ENCODE data around the gene MELTF.
A peak's percentile ranks its signal among the peaks of the same experiment; 100 is the strongest.

Gene MELTF

GRCh38 chr3:196968233-196969133 lies 61.1 kb downstream of the MELTF start, which contains the start of gene PIGZ:
Gene PIGZ, minus strand, starts transcription at chr3:196968833. Its CDS starts 16,802 bp downstream, at chr3:196952031.
- CTCF ChIA-PET = no interaction called here
- Mint-ChIP-seq H3K4me1 (peaks cover 22% of the 10 kb centered on the region), H3K4me3 (peak within 1 kb of the TSS; percentile 79), H3K9me3 (no peaks in the 10 kb centered on the region), H3K27ac (peak within 1 kb of the TSS; percentile 83), H3K27me3 (peaks cover 45% of the 10 kb centered on the region), H3K36me3 (peaks cover 9% of the 10 kb centered on the region)
- DNase-seq = peak; percentile 55

- no peak for DNase-seq
- H3K27ac Mint-ChIP-seq = no peak overlapping the region
- no peaks in the 10 kb centered on the region for H3K9me3 Mint-ChIP-seq
- peaks cover 22% of the 10 kb centered on the region for H3K4me1 Mint-ChIP-seq
- CTCF ChIA-PET = no interaction called here
- H3K27me3 Mint-ChIP-seq = peaks cover 45% of the 10 kb centered on the region
- peaks cover 9% of the 10 kb centered on the region for H3K36me3 Mint-ChIP-seq
- peak overlapping the region; percentile 74 for H3K4me3 Mint-ChIP-seq
Observed at GRCh38 chr3:196967412-196968232, 62.0 kb downstream of the MELTF start.

DNA sequence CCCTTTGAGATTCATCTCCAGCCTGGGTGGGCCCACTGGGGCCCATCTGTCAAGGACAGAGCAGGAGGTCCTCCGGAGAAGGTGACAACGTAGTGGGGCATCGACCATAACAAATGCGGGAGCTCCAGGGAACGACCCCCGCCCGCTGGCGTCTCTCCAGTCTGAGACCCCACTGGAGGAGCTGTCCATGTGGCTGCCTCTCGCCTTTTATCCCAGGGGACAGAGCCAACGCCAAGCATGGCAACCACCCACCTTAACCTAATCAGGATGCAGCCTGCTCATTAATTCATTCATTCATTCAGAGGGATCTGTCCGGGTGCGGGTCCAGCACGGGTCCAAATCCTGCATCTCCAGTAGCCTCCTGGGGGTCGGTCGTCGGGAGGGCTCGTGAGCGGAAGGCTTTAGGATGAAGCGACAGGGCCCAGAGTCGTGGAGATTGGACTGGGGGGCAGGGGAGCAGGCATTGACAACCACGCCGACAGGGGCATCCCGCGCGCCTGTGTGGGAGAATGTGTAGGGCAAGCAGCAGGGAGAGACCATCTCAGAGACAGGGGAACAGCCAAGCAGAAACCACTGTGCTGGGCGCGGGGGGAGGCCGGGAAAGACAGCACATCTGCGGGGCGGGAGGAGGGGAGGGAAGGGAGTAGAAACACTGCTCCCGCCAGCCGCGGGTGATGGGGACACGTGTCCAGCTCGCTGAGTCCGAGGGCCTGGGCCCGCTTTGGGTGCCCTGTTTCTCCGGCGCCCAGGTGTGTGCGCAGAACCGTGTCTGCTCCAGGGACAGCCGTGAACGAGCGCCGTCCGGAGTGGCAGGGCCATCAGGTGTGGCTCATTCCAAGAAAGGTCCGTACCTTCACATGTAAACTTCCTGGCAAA lies 62.9 kb downstream of the MELTF start:
- H3K27ac Mint-ChIP-seq = no peak overlapping the region
- H3K27me3 Mint-ChIP-seq = peaks cover 42% of the 10 kb centered on the region
- H3K4me1 Mint-ChIP-seq = peaks cover 22% of the 10 kb centered on the region
- peak overlapping the region; percentile 10 for H3K4me3 Mint-ChIP-seq
- no peak for DNase-seq
- H3K9me3 Mint-ChIP-seq = no peaks in the 10 kb centered on the region
- CTCF ChIA-PET = interaction anchor here (0.6 kb wide), 1 partner anchor 141 kb away, joined by 5 read pairs; no protein-coding TSS in a partner anchor
- H3K36me3 Mint-ChIP-seq = peaks cover 9% of the 10 kb centered on the region

DNA sequence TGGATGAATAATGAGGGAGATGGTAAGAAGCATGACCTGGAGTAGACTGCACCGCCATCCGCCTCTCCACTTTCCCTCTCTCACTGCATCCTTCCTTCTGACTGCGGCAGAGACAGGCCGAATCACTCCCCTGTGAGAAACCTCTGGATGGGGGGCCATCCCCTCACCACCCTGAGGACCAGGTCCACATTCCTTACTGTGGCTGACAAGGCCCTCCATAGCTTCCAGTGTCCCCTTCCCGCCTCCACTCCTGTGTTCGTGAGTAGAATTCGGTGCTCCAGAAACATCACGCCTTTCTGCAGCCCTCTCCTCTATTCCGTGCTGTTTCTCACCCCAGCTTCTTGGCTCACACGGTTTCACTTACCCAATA lies 63.8 kb downstream of the MELTF start:
- DNase-seq = no peak
- H3K9me3 Mint-ChIP-seq = no peaks in the 10 kb centered on the region
- peaks cover 22% of the 10 kb centered on the region for H3K4me1 Mint-ChIP-seq
- CTCF ChIA-PET = no interaction called here
- no peak overlapping the region for H3K27ac Mint-ChIP-seq
- H3K36me3 Mint-ChIP-seq = peaks cover 9% of the 10 kb centered on the region
- H3K4me3 Mint-ChIP-seq = no peak overlapping the region
- peaks cover 35% of the 10 kb centered on the region for H3K27me3 Mint-ChIP-seq

GRCh38 chr3:196965112-196965803 lies 64.4 kb downstream of the MELTF start:
- no peaks in the 10 kb centered on the region for H3K9me3 Mint-ChIP-seq
- H3K4me3 Mint-ChIP-seq = no peak overlapping the region
- H3K27me3 Mint-ChIP-seq = peaks cover 35% of the 10 kb centered on the region
- no peak overlapping the region for H3K27ac Mint-ChIP-seq
- peaks cover 17% of the 10 kb centered on the region for H3K4me1 Mint-ChIP-seq
- CTCF ChIA-PET = no interaction called here
- peaks cover 9% of the 10 kb centered on the region for H3K36me3 Mint-ChIP-seq
- no peak for DNase-seq

DNA sequence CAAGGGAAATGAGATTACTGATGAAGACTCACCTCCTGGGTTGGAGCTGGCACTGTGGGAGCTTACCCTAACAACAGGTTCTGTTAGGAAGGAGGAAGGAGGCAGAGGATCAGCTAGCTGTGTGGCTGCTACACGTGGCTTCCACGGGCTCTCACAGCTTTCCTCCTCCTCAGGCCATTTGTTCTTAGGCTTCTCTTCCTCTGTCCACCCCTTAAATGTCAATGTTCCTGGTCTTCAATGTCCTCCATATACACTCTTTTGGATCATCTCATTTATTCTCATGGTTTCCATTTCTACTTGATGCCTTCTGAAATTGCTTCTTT lies 66.0 kb downstream of the MELTF start:
- peaks cover 9% of the 10 kb centered on the region for H3K36me3 Mint-ChIP-seq
- peaks cover 13% of the 10 kb centered on the region for H3K4me1 Mint-ChIP-seq

GRCh38 chr3:196962930-196963630 lies 66.5 kb downstream of the MELTF start:
- DNase-seq = no peak
- Mint-ChIP-seq H3K27ac (no peak overlapping the region), H3K36me3 (peaks cover 9% of the 10 kb centered on the region), H3K9me3 (no peaks in the 10 kb centered on the region), H3K4me1 (peaks cover 11% of the 10 kb centered on the region), H3K27me3 (peaks cover 30% of the 10 kb centered on the region), H3K4me3 (no peak overlapping the region)
- CTCF ChIA-PET = interaction anchor here (1.0 kb wide), 1 partner anchor 21 kb away, joined by 4 read pairs; the partner anchor contains the start of gene NCBP2

More for the DNA sequence above, 66.0 kb downstream of the MELTF start:
- Mint-ChIP-seq H3K4me3 (no peak overlapping the region), H3K9me3 (no peaks in the 10 kb centered on the region), H3K27me3 (peaks cover 33% of the 10 kb centered on the region), H3K27ac (no peak overlapping the region)
- DNase-seq = no peak
- CTCF ChIA-PET = interaction anchor here (1.0 kb wide), 1 partner anchor 22 kb away, joined by 4 read pairs; the partner anchor contains the start of gene NCBP2

DNA sequence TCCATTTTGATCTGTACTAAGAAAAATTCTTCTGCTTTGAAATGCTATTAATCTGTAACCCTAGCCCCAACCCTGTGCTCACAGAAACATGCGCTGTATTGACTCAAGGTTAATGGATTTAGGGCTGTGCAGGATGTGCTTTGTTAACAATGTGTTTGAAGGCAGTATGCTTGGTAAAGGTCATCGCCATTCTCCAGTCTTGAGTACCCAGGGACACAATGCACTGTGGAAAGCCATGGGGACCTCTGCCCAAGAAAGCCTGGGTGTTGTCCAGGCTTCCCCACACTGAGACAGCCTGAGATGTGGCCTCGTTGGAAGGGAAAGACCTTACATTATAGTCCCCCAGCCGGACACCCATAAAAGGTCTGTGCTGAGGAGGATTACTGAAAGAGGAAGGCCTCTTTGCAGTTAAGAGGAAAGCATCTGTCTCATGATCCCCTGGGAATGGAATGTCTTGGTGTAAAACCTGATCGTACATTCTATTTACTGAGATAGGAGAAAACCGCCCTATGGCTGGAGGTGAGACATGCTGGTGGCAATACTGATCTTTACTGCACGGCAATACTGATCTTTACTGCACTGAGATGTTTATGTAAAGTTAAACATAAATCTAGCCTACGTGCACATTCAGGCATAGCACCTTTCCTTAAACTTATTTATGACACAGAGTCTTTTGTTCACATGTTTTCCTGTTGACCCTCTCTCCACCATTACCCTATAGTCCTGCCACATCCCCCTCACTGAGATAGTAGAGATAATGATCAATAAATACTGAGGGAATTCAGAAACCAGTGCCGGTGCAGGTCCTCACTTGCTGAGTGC lies 67.3 kb downstream of the MELTF start:
- DNase-seq = no peak
- Mint-ChIP-seq H3K4me3 (no peak overlapping the region), H3K27me3 (peaks cover 24% of the 10 kb centered on the region), H3K9me3 (no peaks in the 10 kb centered on the region), H3K36me3 (peaks cover 7% of the 10 kb centered on the region), H3K4me1 (peaks cover 4% of the 10 kb centered on the region), H3K27ac (no peak overlapping the region)
- CTCF ChIA-PET = no interaction called here

- no peak for DNase-seq
- no peaks in the 10 kb centered on the region for H3K9me3 Mint-ChIP-seq
- CTCF ChIA-PET = interaction anchor here (1.6 kb wide), 1 partner anchor 117 kb away, joined by 7 read pairs; no protein-coding TSS in a partner anchor
- no peak overlapping the region for H3K27ac Mint-ChIP-seq
- H3K4me1 Mint-ChIP-seq = no peaks in the 10 kb centered on the region
- no peaks in the 10 kb centered on the region for H3K36me3 Mint-ChIP-seq
- H3K27me3 Mint-ChIP-seq = peaks cover 31% of the 10 kb centered on the region
- H3K4me3 Mint-ChIP-seq = no peak overlapping the region
Observed at GRCh38 chr3:196954832-196955231, 74.8 kb downstream of the MELTF start.

All from activated naive CD4-positive, alpha-beta T cell treated with anti-CD3 and anti-CD28 coated beads, Interleukin-2, amount 10 ng/mL, durations not matched to agents 7 days and 5 days (primary cell).